Body of pancreas (tissue), 4 donors: Measurements from ENCODE around the gene SLA2. TPM values are rescaled to one million over a fixed set of nuclear protein-coding genes. Genes with fewer than 3 reads are reported as not detected.
A peak's percentile ranks its signal among the peaks of the same experiment; 100 is the strongest.
"Not testable (repeated sequence)": the region's sequence is repeated elsewhere in the genome, so short reads cannot be mapped to it uniquely, and the experiment has no call there.

Experiments used
- ATAC-seq: fragments of 150-250 bp; one replicate; pipeline ENCODE4 v1.9.1; 2016
- DNase-seq, 4 donors: peaks; one replicate each; pipeline ENCODE4 v3.0.0-alpha.2; 2019
- H3K27ac ChIP-seq, 4 donors: fragments of 200-600 bp; sonication (generic); 1 replicate in 3 of 4; 2 replicates in 1 of 4; pipeline versions ENCODE4 v1.5.1 to v1.6.1; 2016 to 2019; ENCODE audit warnings: mild to moderate bottlenecking in 1 of 4, mixed read lengths in 1 of 4, moderate library complexity in 1 of 4
- H3K27me3 ChIP-seq, 2 donors: fragments of 200-600 bp; sonication (generic); one replicate each; pipeline ENCODE4 v1.6.0; 2016; ENCODE audit warnings: mild to moderate bottlenecking in 1 of 2
- H3K36me3 ChIP-seq, 2 donors: fragments of 200-600 bp; sonication (generic); replicated peaks in 1 of 2; 2 replicates each; pipeline ENCODE4 v1.5.1; 2016; ENCODE audit warnings: low read depth in 2 of 2; ENCODE audit not compliant: insufficient read depth in 1 of 2
- H3K4me1 ChIP-seq: fragments of 200-600 bp; sonication (generic); one replicate; pipeline ENCODE4 v1.6.0; 2016
- H3K4me3 ChIP-seq, 2 donors: fragments of 200-600 bp; sonication (generic); 1 replicate in 1 of 2; 2 replicates in 1 of 2; pipeline ENCODE4 v1.5.1; 2016 to 2019
- H3K9me3 ChIP-seq, 3 donors: fragments of 200-600 bp; sonication (generic); 1 replicate in 2 of 3; 2 replicates in 1 of 3; pipeline ENCODE4 v1.5.1; 2016
- CTCF ChIP-seq, 7 experiments: fragments of 450-650 bp in 4 of 7; fragments of 200-600 bp in 3 of 7; sonication (generic) in 3 of 7; IDR thresholded peaks; one replicate each; pipeline ENCODE4 v1.5.1; 2016 to 2019; ENCODE audit warnings: antibody characterized with exemption in 7 of 7
- POLR2A ChIP-seq, 3 donors: fragments of 450-650 bp; IDR thresholded peaks; one replicate each; pipeline ENCODE4 v1.6.1; 2016; ENCODE audit warnings: antibody characterized with exemption in 3 of 3, mild to moderate bottlenecking in 2 of 3
- WGBS, 2 donors: methylation state at CpG; one replicate each; pipeline ENCODE4 v1.1.5; 2017; 5-methylcytosine and 5-hydroxymethylcytosine counted together
- intact Hi-C: fragments of 100-400 bp; cut with DNase I; formaldehyde crosslinking; loops from one replicate; pipeline ENCODE4 v1.15.1; 2023
- total RNA-seq, 2 donors: library from RNA; depleted of rRNA; stranded (reverse); fragments of >200 nt; gene quantifications; one replicate each; pipeline ENCODE4 v1.1.0, GENCODE V29; 2016

Gene SLA2, protein sequence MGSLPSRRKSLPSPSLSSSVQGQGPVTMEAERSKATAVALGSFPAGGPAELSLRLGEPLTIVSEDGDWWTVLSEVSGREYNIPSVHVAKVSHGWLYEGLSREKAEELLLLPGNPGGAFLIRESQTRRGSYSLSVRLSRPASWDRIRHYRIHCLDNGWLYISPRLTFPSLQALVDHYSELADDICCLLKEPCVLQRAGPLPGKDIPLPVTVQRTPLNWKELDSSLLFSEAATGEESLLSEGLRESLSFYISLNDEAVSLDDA
- 1 to 10 TPM in 1 of 2 donors, not detected in 1; 1.0 TPM for total RNA-seq

DNA sequence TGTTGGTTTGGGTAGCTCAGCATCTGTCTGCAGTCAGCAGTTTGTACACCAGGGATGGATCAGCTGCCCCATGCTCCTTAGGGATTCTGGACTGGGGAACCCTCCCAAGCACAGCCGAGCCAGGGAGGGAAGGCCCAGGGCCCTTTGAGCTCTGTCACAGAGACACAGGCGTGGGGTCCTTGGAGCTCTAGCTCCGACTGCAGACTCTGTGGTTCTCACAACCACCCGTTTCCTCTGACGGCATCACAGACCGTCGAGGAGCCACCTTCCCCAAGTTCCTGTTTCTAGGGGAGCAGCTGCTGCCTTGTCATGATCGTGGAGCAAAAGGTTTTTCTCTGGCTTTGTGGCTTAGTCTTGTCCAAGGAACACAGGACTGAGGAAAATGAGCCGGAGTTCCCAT is at the start of gene SLA2:
TSS of gene SLA2 (minus strand) at position 199 of the 400 bp plus-strand sequence. CDS start 4,861 bp downstream, outside the sequence.
- H3K9me3 ChIP-seq: no peaks in the 10 kb centered on the region
- no peak within 1 kb of the TSS for H3K4me3 ChIP-seq
- intact Hi-C loops: no loop called here
- H3K27me3 ChIP-seq: no peaks in the 10 kb centered on the region
- no peaks in the 10 kb centered on the region for H3K4me1 ChIP-seq
- 40 to 44% methylated on average over 3 to 9 of the region's 9 CpGs for WGBS, 2 donors
- H3K36me3 ChIP-seq: no peaks in the 10 kb centered on the region
- no peak for TF ChIP-seq CTCF (IDR thresholded peaks at IDR 0.05)
- TF ChIP-seq POLR2A (IDR thresholded peaks at IDR 0.05): peak in 1 of 3 donors; percentile 8
- DNase-seq: peak in 2 of 4 donors; percentile 10 to 42
- no peak for ATAC-seq
- peak within 1 kb of the TSS in 1 of 4 donors; percentile 5 for H3K27ac ChIP-seq

- intact Hi-C loops, H3K27me3 ChIP-seq, H3K36me3 ChIP-seq, ATAC-seq, H3K27ac ChIP-seq, H3K9me3 ChIP-seq, H3K4me3 ChIP-seq, DNase-seq, H3K4me1 ChIP-seq: not testable (repeated sequence)
- WGBS, 2 donors: 88 to 89% methylated on average over 8 of the region's 8 CpGs
These were observed 49.5 kb upstream of the SLA2 start for GRCh38 chr20:36695467-36695866.

DNA sequence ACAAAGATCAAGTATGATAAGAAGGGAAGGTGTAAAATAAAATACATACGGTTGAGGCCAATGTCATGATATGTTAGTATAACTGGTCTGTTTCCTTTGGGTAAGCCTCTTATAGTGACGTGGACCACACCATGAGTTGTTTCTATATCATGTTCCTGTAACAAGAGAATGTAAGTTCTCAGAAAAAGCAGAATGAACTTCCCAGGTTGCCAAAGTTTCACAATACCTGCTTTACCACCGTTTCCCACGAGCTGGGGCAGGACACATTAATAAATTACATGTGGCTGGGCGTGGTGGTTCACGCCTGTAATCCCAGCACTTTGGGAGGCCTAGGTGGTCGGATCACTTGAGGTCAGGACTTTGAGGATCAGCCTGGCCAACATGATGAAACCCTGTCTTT is 42.6 kb upstream of the SLA2 start:
- H3K9me3 ChIP-seq: no peaks in the 10 kb centered on the region
- no peak for ATAC-seq
- no peaks in the 10 kb centered on the region for H3K36me3 ChIP-seq
- 66 to 76% methylated on average over 7 of the region's 7 CpGs for WGBS, 2 donors
- H3K4me3 ChIP-seq: no peak overlapping the region
- DNase-seq: no peak
- no peak overlapping the region for H3K27ac ChIP-seq
- no peak for TF ChIP-seq POLR2A (IDR thresholded peaks at IDR 0.05)
- no peak for TF ChIP-seq CTCF (IDR thresholded peaks at IDR 0.05)
- H3K27me3 ChIP-seq: no peaks in the 10 kb centered on the region
- H3K4me1 ChIP-seq: no peaks in the 10 kb centered on the region
- intact Hi-C loops: no loop called here

DNA sequence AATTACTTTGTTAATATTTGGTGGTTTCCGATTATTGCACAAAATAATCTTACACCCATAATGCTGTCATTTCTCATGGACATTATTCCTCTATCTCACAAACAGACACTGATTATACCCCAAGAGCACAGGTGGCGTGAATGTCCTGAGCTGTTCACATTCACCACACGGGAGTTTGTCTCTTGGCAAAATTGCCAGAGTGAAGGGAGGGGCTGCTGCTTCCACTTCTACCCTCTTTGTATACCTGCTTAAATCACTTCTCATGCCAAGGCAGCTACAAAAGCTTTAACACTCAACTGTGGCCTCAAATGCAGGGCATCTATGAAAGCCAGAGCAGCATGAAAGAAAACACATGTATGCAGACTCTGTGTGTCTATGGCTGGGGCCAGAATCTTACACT is 41.9 kb upstream of the SLA2 start:
- no peak for DNase-seq
- no peaks in the 10 kb centered on the region for H3K4me1 ChIP-seq
- ATAC-seq: no peak
- intact Hi-C loops: no loop called here
- H3K27me3 ChIP-seq: no peaks in the 10 kb centered on the region
- WGBS, 2 donors: 74 to 83% methylated on average over 3 of the region's 3 CpGs
- no peaks in the 10 kb centered on the region for H3K36me3 ChIP-seq
- H3K9me3 ChIP-seq: no peaks in the 10 kb centered on the region
- H3K27ac ChIP-seq: no peak overlapping the region
- H3K4me3 ChIP-seq: no peak overlapping the region
- TF ChIP-seq POLR2A (IDR thresholded peaks at IDR 0.05): no peak

GRCh38 chr20:36686944-36687343 is 40.9 kb upstream of the SLA2 start:
- no peaks in the 10 kb centered on the region for H3K36me3 ChIP-seq
- H3K9me3 ChIP-seq: no peaks in the 10 kb centered on the region

More at GRCh38 chr20:36686944-36687343, 40.9 kb upstream of the SLA2 start:
- no peak for DNase-seq
- ATAC-seq: no peak
- 70 to 80% methylated on average over 4 of the region's 4 CpGs for WGBS, 2 donors
- no peak overlapping the region for H3K27ac ChIP-seq
- intact Hi-C loops: no loop called here
- H3K4me3 ChIP-seq: no peak overlapping the region
- no peaks in the 10 kb centered on the region for H3K4me1 ChIP-seq
- TF ChIP-seq POLR2A (IDR thresholded peaks at IDR 0.05): no peak
- TF ChIP-seq CTCF (IDR thresholded peaks at IDR 0.05): no peak
- H3K27me3 ChIP-seq: no peaks in the 10 kb centered on the region
